ENCODE measurements around the gene ATAD1. TPM values are rescaled to one million over a fixed set of nuclear protein-coding genes. Genes with fewer than 3 reads are reported as not detected.

The ATAD1 gene
- total and polyA plus RNA-seq, 2 of the 8 experiments (the other 6 are each of a cell fraction or from before 2014, with no cell fraction given), result 8.9 to 35.3 TPM

DNA sequence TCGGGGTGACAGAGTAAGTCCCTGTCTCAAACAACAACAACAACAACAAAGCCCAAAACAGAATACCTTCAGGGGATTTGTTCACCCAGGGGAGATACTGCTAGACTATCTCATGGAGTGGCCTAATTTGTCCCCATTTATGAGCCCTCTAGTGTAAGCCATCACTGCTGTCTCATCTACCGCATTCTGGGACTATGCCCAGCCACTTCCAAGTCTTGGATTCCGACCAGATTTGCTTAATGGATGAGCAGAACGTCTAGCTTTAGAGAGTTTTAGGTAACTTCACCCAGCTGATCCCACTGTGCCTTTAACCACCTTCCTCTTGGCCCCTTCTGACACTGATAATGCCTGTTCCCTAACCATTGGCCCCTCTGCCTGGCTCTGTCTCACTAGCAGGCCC, 111.3 kb downstream of the ATAD1 start:
- POLR2A ChIA-PET (ENCODE audit: partially characterized antibody), result no interaction called here
- Histone ChIP-seq H4K8ac (ENCODE audit: extremely low read depth, insufficient read depth, low read length) (no peak overlapping the region), H4K20me1 (replicated peaks in 1 of 2; ENCODE audit: control insufficient read depth in 1 of 2, insufficient read depth in 2 of 2, low read length in 2 of 2) (no peaks in the 10 kb centered on the region), H3K14ac (ENCODE audit: insufficient read length) (no peak overlapping the region), H3K36me3 (ENCODE audit: control insufficient read depth in 2 of 4, insufficient read depth in 4 of 4, low read length in 3 of 4) (peaks cover 0 to 7% (median 0%) of the 10 kb centered on the region in 4 experiments; a peak in 3 of 8 replicates), H2BK120ac (replicated peaks; ENCODE audit: low read depth, low read length) (no peak overlapping the region), H3K23me2 (ENCODE audit: low read depth, low read length) (no peaks in the 10 kb centered on the region), H3K4me1 (replicated peaks in 1 of 4; ENCODE audit: control insufficient read depth in 3 of 4, insufficient read depth in 4 of 4, low read length in 3 of 4) (no peaks in the 10 kb centered on the region), H2BK12ac (ENCODE audit: low read depth, low read length) (no peak overlapping the region), H2AFZ (ENCODE audit: low read length) (no peak overlapping the region), H2AK5ac (ENCODE audit: low read depth, low read length) (no peak overlapping the region), H3K79me1 (ENCODE audit: low read depth, low read length) (no peaks in the 10 kb centered on the region), H3K4me3 (ENCODE audit: extremely low read depth in 1 of 4, insufficient read depth in 2 of 4, low read depth in 3 of 4, low read length in 4 of 4) (no peak overlapping the region), H2BK5ac (ENCODE audit: low read depth, low read length) (no peak overlapping the region), H3K9ac (replicated peaks in 1 of 4; ENCODE audit: extremely low read depth in 1 of 4, low read depth in 3 of 4, low read length in 3 of 4) (no peak overlapping the region), H2BK20ac (ENCODE audit: low read length) (no peak overlapping the region), H3K27ac (ENCODE audit: low read depth, low read length) (no peak overlapping the region), H3K23ac (ENCODE audit: insufficient read length) (no peak overlapping the region), H4K91ac (replicated peaks; ENCODE audit: insufficient read length, low read length) (no peak overlapping the region), H3K4me2 (ENCODE audit: insufficient read depth in 1 of 2, low read depth in 2 of 2, low read length in 2 of 2) (no peak overlapping the region), H3K4ac (replicated peaks; ENCODE audit: insufficient read length, low read depth, low read length) (no peak overlapping the region), H3K18ac (ENCODE audit: extremely low read depth, low read length) (no peak overlapping the region), H4K5ac (ENCODE audit: insufficient read length, low read depth, low read length) (no peak overlapping the region), H3K56ac (replicated peaks; ENCODE audit: insufficient read length, low read depth, low read length) (no peak overlapping the region), H3K79me2 (ENCODE audit: control insufficient read depth in 1 of 2, insufficient read depth in 2 of 2, low read length in 2 of 2) (no peaks in the 10 kb centered on the region), H2BK15ac (ENCODE audit: low read length) (no peak overlapping the region), H3K27me3 (replicated peaks in 1 of 4; ENCODE audit: control insufficient read depth in 3 of 4, extremely low read depth in 1 of 4, insufficient read depth in 3 of 4, low read length in 3 of 4) (no peaks in the 10 kb centered on the region), H3K9me3 (ENCODE audit: insufficient read depth in 2 of 2, low read depth in 1 of 2, low read length in 1 of 2) (no peaks in the 10 kb centered on the region)
- DNase-seq (ENCODE audit: low read depth in 1 of 2, low spot score in 2 of 2), result no peak
- CTCF ChIA-PET (ENCODE audit: partially characterized antibody), result interaction anchor here (1.2 to 1.4 kb wide), 2 partner anchors 9 to 22 kb away, joined by 3 to 4 read pairs; no protein-coding TSS in a partner anchor
- WGBS, 2 experiments (ENCODE audit: extremely low coverage in 1 of 2, insufficient coverage in 1 of 2, insufficient read length in 1 of 2, insufficient replicate concordance in 2 of 2, low coverage in 1 of 2, low lambda C conversion rate in 2 of 2, missing lambda C conversion rate in 1 of 2), result 91% methylated on average over 4 of the region's 4 CpGs; no CpG with 5 or more reads in 1 of the 2 experiments
- FAIRE-seq, result no peak
- TF ChIP-seq SIX5 (IDR thresholded peaks at IDR 0.05; ENCODE audit: low read depth, low read length) (no peak), SP1 (IDR thresholded peaks at IDR 0.05; ENCODE audit: low read depth, low read length) (no peak), EZH2 (IDR thresholded peaks at IDR 0.05; ENCODE audit: low read depth, low read length, severe bottlenecking) (no peak), SP4 (IDR thresholded peaks at IDR 0.05; ENCODE audit: low read length) (no peak), YY1 (IDR thresholded peaks at IDR 0.05; ENCODE audit: low read depth, low read length) (no peak), GTF2F1 (IDR thresholded peaks at IDR 0.05; ENCODE audit: borderline replicate concordance, low read depth, low read length) (no peak), SAP30 (IDR thresholded peaks at IDR 0.05; ENCODE audit: insufficient read depth, insufficient replicate concordance, low read length) (no peak), RBBP5 (IDR thresholded peaks at IDR 0.05; ENCODE audit: borderline replicate concordance, low read depth, low read length) (no peak), EGR1 (IDR thresholded peaks at IDR 0.05; ENCODE audit: borderline replicate concordance, low read depth, low read length) (no peak), KDM5A (IDR thresholded peaks at IDR 0.05; ENCODE audit: low read length) (no peak), TBP (IDR thresholded peaks at IDR 0.05; ENCODE audit: low read depth, low read length) (no peak), RXRA (IDR thresholded peaks at IDR 0.05; ENCODE audit: insufficient read depth, low read depth, low read length) (no peak)
- TF ChIP-seq, protein P1, sequence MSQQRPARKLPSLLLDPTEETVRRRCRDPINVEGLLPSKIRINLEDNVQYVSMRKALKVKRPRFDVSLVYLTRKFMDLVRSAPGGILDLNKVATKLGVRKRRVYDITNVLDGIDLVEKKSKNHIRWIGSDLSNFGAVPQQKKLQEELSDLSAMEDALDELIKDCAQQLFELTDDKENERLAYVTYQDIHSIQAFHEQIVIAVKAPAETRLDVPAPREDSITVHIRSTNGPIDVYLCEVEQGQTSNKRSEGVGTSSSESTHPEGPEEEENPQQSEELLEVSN (IDR thresholded peaks at IDR 0.05), result no peak

Data from H1 (cell line).